ENCODE results near the gene PLOD1. TPM values are rescaled to one million over a fixed set of nuclear protein-coding genes. Genes with fewer than 3 reads are reported as not detected.

PLOD1 gene
- total and polyA plus RNA-seq, 10 of the 15 experiments (the other 5 are each of a cell fraction or from before 2014, with no cell fraction given), result 10.6 to 42.6 (median 29.3) TPM

DNA sequence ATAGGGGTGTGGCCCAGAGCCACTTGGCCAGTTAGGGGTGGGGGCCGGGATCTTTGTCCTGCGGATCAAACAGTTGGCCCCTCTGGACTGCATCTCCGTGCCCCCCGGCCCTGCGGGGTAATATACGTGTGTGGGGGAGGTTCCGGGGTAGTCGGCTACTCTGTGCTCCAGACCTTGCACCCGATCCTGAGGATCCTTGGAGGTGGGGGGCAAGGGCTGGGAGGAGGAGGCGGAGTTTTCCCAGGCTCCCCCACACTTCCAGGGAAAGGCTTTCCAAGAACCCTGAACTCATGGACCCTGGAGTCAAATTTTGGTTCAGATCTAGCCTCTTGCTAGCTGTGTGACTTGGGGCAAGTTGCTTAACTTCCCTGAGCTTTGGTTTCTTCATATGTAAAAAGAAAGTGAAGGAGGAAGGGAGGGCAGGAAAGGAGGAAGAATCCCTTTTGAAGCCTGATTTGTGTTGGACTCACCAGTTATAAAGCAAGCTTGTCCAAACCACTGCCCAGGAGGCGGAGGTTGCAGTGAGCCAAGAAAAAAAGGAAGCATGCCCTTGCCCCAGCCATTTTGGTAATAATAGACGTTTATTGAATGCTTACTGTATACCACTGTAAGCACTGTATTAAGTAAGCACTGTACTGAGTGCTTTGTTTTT is 85.5 kb downstream of the PLOD1 start:
- SMC1A ChIA-PET (ENCODE audit: uncharacterized antibody, unreplicated experiment), result interaction anchor here (0.7 to 5.0 kb wide), 11 partner anchors 9 to 59 kb away, joined by 3 to 36 read pairs (median 5); no protein-coding TSS in a partner anchor
- Histone ChIP-seq H3K27me3 (replicated peaks in 1 of 2; ENCODE audit: control insufficient read depth in 2 of 2, insufficient read depth in 2 of 2, low read length in 1 of 2) (no peaks in the 10 kb centered on the region), H4K20me1 (ENCODE audit: control insufficient read depth, insufficient read depth) (no peaks in the 10 kb centered on the region), H3K9me3 (replicated peaks; ENCODE audit: control insufficient read depth, insufficient read depth, low read length) (no peaks in the 10 kb centered on the region), H3K4me1 (ENCODE audit: control insufficient read depth, insufficient read depth, low read length) (peaks cover 4% of the 10 kb centered on the region; the same call in 1 of the 2 replicates), H3K9ac (ENCODE audit: control insufficient read depth, insufficient read depth, low read length) (peak overlapping the region; percentile 93), H3K4me2 (ENCODE audit: control insufficient read depth, insufficient read depth) (peak overlapping the region; percentile 94), H2AFZ (ENCODE audit: control insufficient read depth, low read depth, low read length) (peak overlapping the region; percentile 60), H3K36me3 (ENCODE audit: control insufficient read depth in 2 of 2, insufficient read depth in 2 of 2, low read length in 1 of 2) (peaks cover 9 to 15% of the 10 kb centered on the region in 2 experiments), H3K79me2 (ENCODE audit: control insufficient read depth, insufficient read depth, low read length) (peaks cover 29% of the 10 kb centered on the region), H3K27ac (ENCODE audit: control insufficient read depth, insufficient read depth) (peak overlapping the region; percentile 86), H3K4me3 (peak overlapping the region; percentile 88)
- peak; percentile 47 for FAIRE-seq
- POLR2A ChIA-PET, result interaction anchor here (1.1 to 3.6 kb wide), 14 partner anchors 10 to 282 kb away, joined by 3 to 49 read pairs (median 10); no protein-coding TSS in a partner anchor
- CTCF ChIA-PET, result interaction anchor here (0.7 to 5.8 kb wide), 10 partner anchors 8 to 182 kb away, joined by 3 to 46 read pairs (median 4); no protein-coding TSS in a partner anchor
- no peak for DNase-seq (ENCODE audit: low read depth, low spot score)
- ATAC-seq, result peak; percentile 17
- in situ Hi-C loops (cut with MboI) (no loop called here), intact Hi-C loops (cut with micrococcal nuclease; ENCODE audit: unreplicated experiment) (loop anchor here (1.0 to 2.0 kb wide), 3 partner anchors 19 to 59 kb away; no protein-coding TSS in a partner anchor)
- RAD21 ChIA-PET (ENCODE audit: unreplicated experiment), result interaction anchor here (1.0 to 3.1 kb wide), 13 partner anchors 19 to 191 kb away, joined by 3 to 50 read pairs (median 6); partner anchors contain the start of gene TNFRSF8
- BruUV-seq (replicated peaks), result no TSS peak
- 0% methylated on average over 12 of the region's 12 CpGs for WGBS (ENCODE audit: insufficient coverage, insufficient replicate concordance, low lambda C conversion rate, missing lambda C conversion rate)
- no peak for TF ChIP-seq SIX5 (IDR thresholded peaks at IDR 0.05; ENCODE audit: low read depth, low read length, severe bottlenecking)
- TF ChIP-seq FOXM1 (IDR thresholded peaks at IDR 0.05; ENCODE audit: low read depth, low read length), result no peak
- TF ChIP-seq, protein P1, sequence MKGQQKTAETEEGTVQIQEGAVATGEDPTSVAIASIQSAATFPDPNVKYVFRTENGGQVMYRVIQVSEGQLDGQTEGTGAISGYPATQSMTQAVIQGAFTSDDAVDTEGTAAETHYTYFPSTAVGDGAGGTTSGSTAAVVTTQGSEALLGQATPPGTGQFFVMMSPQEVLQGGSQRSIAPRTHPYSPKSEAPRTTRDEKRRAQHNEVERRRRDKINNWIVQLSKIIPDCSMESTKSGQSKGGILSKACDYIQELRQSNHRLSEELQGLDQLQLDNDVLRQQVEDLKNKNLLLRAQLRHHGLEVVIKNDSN (IDR thresholded peaks at IDR 0.05; ENCODE audit: borderline replicate concordance, extremely low read length, insufficient read depth, low read depth, low read length), result no peak
- TF ChIP-seq MEF2A (IDR thresholded peaks at IDR 0.05; ENCODE audit: insufficient read depth, low read depth, low read length), result no peak
- TF ChIP-seq SREBF1 (IDR thresholded peaks at IDR 0.05; ENCODE audit: low read length), result no peak
- TF ChIP-seq STAT3 (IDR thresholded peaks at IDR 0.05; ENCODE audit: low read depth, low read length), result no peak
- TF ChIP-seq BMI1 (IDR thresholded peaks at IDR 0.05; ENCODE audit: borderline replicate concordance), result no peak
- TF ChIP-seq, protein P2, sequence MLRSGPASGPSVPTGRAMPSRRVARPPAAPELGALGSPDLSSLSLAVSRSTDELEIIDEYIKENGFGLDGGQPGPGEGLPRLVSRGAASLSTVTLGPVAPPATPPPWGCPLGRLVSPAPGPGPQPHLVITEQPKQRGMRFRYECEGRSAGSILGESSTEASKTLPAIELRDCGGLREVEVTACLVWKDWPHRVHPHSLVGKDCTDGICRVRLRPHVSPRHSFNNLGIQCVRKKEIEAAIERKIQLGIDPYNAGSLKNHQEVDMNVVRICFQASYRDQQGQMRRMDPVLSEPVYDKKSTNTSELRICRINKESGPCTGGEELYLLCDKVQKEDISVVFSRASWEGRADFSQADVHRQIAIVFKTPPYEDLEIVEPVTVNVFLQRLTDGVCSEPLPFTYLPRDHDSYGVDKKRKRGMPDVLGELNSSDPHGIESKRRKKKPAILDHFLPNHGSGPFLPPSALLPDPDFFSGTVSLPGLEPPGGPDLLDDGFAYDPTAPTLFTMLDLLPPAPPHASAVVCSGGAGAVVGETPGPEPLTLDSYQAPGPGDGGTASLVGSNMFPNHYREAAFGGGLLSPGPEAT (IDR thresholded peaks at IDR 0.05; ENCODE audit: low read depth), result no peak
- TF ChIP-seq ZZZ3 (IDR thresholded peaks at IDR 0.05; ENCODE audit: control insufficient read depth, insufficient read length, low read depth), result no peak
- TF ChIP-seq, protein P3, sequence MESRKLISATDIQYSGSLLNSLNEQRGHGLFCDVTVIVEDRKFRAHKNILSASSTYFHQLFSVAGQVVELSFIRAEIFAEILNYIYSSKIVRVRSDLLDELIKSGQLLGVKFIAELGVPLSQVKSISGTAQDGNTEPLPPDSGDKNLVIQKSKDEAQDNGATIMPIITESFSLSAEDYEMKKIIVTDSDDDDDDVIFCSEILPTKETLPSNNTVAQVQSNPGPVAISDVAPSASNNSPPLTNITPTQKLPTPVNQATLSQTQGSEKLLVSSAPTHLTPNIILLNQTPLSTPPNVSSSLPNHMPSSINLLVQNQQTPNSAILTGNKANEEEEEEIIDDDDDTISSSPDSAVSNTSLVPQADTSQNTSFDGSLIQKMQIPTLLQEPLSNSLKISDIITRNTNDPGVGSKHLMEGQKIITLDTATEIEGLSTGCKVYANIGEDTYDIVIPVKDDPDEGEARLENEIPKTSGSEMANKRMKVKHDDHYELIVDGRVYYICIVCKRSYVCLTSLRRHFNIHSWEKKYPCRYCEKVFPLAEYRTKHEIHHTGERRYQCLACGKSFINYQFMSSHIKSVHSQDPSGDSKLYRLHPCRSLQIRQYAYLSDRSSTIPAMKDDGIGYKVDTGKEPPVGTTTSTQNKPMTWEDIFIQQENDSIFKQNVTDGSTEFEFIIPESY (IDR thresholded peaks at IDR 0.05), result no peak
- no peak for TF ChIP-seq SMAD5 (IDR thresholded peaks at IDR 0.05; ENCODE audit: low read depth)
- TF ChIP-seq MYB (IDR thresholded peaks at IDR 0.05; ENCODE audit: borderline replicate concordance, low read depth, low read length), result no peak
- TF ChIP-seq, protein P4, sequence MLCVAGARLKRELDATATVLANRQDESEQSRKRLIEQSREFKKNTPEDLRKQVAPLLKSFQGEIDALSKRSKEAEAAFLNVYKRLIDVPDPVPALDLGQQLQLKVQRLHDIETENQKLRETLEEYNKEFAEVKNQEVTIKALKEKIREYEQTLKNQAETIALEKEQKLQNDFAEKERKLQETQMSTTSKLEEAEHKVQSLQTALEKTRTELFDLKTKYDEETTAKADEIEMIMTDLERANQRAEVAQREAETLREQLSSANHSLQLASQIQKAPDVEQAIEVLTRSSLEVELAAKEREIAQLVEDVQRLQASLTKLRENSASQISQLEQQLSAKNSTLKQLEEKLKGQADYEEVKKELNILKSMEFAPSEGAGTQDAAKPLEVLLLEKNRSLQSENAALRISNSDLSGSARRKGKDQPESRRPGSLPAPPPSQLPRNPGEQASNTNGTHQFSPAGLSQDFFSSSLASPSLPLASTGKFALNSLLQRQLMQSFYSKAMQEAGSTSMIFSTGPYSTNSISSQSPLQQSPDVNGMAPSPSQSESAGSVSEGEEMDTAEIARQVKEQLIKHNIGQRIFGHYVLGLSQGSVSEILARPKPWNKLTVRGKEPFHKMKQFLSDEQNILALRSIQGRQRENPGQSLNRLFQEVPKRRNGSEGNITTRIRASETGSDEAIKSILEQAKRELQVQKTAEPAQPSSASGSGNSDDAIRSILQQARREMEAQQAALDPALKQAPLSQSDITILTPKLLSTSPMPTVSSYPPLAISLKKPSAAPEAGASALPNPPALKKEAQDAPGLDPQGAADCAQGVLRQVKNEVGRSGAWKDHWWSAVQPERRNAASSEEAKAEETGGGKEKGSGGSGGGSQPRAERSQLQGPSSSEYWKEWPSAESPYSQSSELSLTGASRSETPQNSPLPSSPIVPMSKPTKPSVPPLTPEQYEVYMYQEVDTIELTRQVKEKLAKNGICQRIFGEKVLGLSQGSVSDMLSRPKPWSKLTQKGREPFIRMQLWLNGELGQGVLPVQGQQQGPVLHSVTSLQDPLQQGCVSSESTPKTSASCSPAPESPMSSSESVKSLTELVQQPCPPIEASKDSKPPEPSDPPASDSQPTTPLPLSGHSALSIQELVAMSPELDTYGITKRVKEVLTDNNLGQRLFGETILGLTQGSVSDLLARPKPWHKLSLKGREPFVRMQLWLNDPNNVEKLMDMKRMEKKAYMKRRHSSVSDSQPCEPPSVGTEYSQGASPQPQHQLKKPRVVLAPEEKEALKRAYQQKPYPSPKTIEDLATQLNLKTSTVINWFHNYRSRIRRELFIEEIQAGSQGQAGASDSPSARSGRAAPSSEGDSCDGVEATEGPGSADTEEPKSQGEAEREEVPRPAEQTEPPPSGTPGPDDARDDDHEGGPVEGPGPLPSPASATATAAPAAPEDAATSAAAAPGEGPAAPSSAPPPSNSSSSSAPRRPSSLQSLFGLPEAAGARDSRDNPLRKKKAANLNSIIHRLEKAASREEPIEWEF (IDR thresholded peaks at IDR 0.05; ENCODE audit: insufficient replicate concordance, low read depth, low read length), result no peak

Measured in GM12878 (cell line).